HEK293 (cell line): ENCODE measurements around the gene SEMG1.

Experiments used
- CTCF ChIP-seq: fragments of 450-650 bp; formaldehyde crosslinking; IDR thresholded peaks from 2 replicates; pipeline ENCODE4 v1.5.1; 2016; ENCODE audit warnings: missing biosample characterization, missing genetic modification characterization
- MYNN ChIP-seq: fragments of 450-650 bp; formaldehyde crosslinking; IDR thresholded peaks from 2 replicates; pipeline ENCODE4 v1.5.1; 2016; ENCODE audit warnings: missing biosample characterization, missing genetic modification characterization, borderline replicate concordance
- TCF7L2 ChIP-seq: IDR thresholded peaks from 2 replicates; pipeline ENCODE4 v1.6.1; 2011; ENCODE audit warnings: low read depth, mild to moderate bottlenecking, inconsistent platforms, low read length, moderate library complexity, borderline replicate concordance
- ZIC2 ChIP-seq: fragments of 450-650 bp; formaldehyde crosslinking; IDR thresholded peaks from 2 replicates; pipeline ENCODE4 v1.5.1; 2016; ENCODE audit warnings: missing biosample characterization, missing genetic modification characterization
- ZNF114 ChIP-seq: fragments of 450-650 bp; formaldehyde crosslinking; IDR thresholded peaks from 2 replicates; pipeline ENCODE4 v1.5.0; 2017; ENCODE audit warnings: missing biosample characterization, missing genetic modification characterization
- ZNF274 ChIP-seq, 2 experiments: fragments of 200-500 bp in 1 of 2; fragments of 450-650 bp in 1 of 2; sonication (Bioruptor generic) in 1 of 2; formaldehyde crosslinking in 1 of 2; IDR thresholded peaks; 2 replicates each; pipeline versions ENCODE4 v1.5.1 to v1.6.1; 2014 to 2016; ENCODE audit warnings: borderline replicate concordance in 1 of 2, inconsistent platforms in 1 of 2, low read length in 1 of 2, missing biosample characterization in 1 of 2, missing genetic modification characterization in 1 of 2
- ZNF292 ChIP-seq: fragments of 450-650 bp; formaldehyde crosslinking; IDR thresholded peaks from 2 replicates; pipeline ENCODE4 v1.5.1; 2016; ENCODE audit warnings: low read depth, missing biosample characterization, missing genetic modification characterization, borderline replicate concordance
- ZNF302 ChIP-seq: fragments of 450-650 bp; formaldehyde crosslinking; IDR thresholded peaks from 2 replicates; pipeline ENCODE4 v1.5.1; 2016; ENCODE audit warnings: missing biosample characterization, missing genetic modification characterization, low read depth
- ZNF311 ChIP-seq: fragments of 450-650 bp; formaldehyde crosslinking; IDR thresholded peaks from 2 replicates; pipeline ENCODE4 v1.5.1; 2017; ENCODE audit warnings: missing biosample characterization, missing genetic modification characterization, borderline replicate concordance
- ZNF555 ChIP-seq: fragments of 450-650 bp; formaldehyde crosslinking; conservative IDR thresholded peaks from 2 replicates; pipeline ENCODE4 v1.5.1; 2017; ENCODE audit warnings: missing biosample characterization, mild to moderate bottlenecking, missing genetic modification characterization, inconsistent platforms
- ZNF621 ChIP-seq: fragments of 450-650 bp; formaldehyde crosslinking; IDR thresholded peaks from 2 replicates; pipeline ENCODE4 v1.5.1; 2017; ENCODE audit warnings: missing biosample characterization, missing genetic modification characterization
- ZNF791 ChIP-seq: fragments of 450-650 bp; formaldehyde crosslinking; IDR thresholded peaks from 2 replicates; pipeline ENCODE4 v1.5.1; 2016; ENCODE audit warnings: missing biosample characterization, missing genetic modification characterization
- ZSCAN16 ChIP-seq: fragments of 450-650 bp; formaldehyde crosslinking; IDR thresholded peaks from 2 replicates; pipeline ENCODE4 v1.5.1; 2016; ENCODE audit warnings: missing biosample characterization, missing genetic modification characterization

- TF ChIP-seq ZNF621 (tag by site-specific recombination) (no peak), ZNF274 (IDR thresholded peaks at IDR 0.05; ENCODE audit: low read length) (no peak), ZNF274 (tag by site-specific recombination; IDR thresholded peaks at IDR 0.05; ENCODE audit: borderline replicate concordance) (no peak), CTCF (no peak), MYNN (tag by site-specific recombination) (no peak), ZNF114 (tag by site-specific recombination) (no peak), ZNF311 (tag by site-specific recombination) (no peak), TCF7L2 (no peak), ZNF292 (tag by site-specific recombination) (no peak), ZNF555 (no peak), ZNF791 (tag by site-specific recombination) (no peak), ZNF302 (no peak), ZIC2 (tag by site-specific recombination) (no peak), ZSCAN16 (tag by site-specific recombination) (no peak)
Observed at GRCh38 chr20:45173522-45173921, 33.3 kb upstream of the SEMG1 start.
